Stomach (tissue), 4 donors: Measurements from ENCODE around the gene DOCK2.

Experiments
- CTCF ChIP-seq, 7 experiments: fragments of 450-650 bp in 4 of 7; fragments of 200-600 bp in 3 of 7; sonication (generic) in 3 of 7; IDR thresholded peaks; one replicate each; pipeline ENCODE4 v1.5.1; 2016 to 2019; ENCODE audit warnings: antibody characterized with exemption in 7 of 7, control low read depth in 2 of 7, mild to moderate bottlenecking in 1 of 7
- POLR2A ChIP-seq, 4 donors: fragments of 450-650 bp; IDR thresholded peaks; one replicate each; pipeline ENCODE4 v1.6.1; 2016; ENCODE audit warnings: antibody characterized with exemption in 4 of 4, control low read depth in 2 of 4, mild to moderate bottlenecking in 1 of 4, moderate library complexity in 1 of 4
- POLR2AphosphoS5 ChIP-seq, 3 donors: sonication (generic); formaldehyde crosslinking; IDR thresholded peaks; one replicate each; pipeline ENCODE4 v1.6.1; 2016; ENCODE audit warnings: antibody characterized with exemption in 3 of 3

- TF ChIP-seq POLR2AphosphoS5 (IDR thresholded peaks at IDR 0.05) (no peak), POLR2A (IDR thresholded peaks at IDR 0.05) (no peak), CTCF (IDR thresholded peaks at IDR 0.05) (no peak)
These were observed 87.4 kb downstream of the DOCK2 start for GRCh38 chr5:169724303-169725087.
